Hematopoietic multipotent progenitor cell treated with erythropoietin and hydrocortisone succinate and interleukin-3 and kit ligand, for 15 days (in vitro differentiated cells): ENCODE results near the gene ANGPTL5.
"Not testable (repeated sequence)": the region's sequence is repeated elsewhere in the genome, so short reads cannot be mapped to it uniquely, and the experiment has no call there.

Source experiments
- DNase-seq: peaks from one replicate; pipeline ENCODE4 v3.0.0-alpha.2; 2015; ENCODE audit warnings: low spot score

ANGPTL5 gene

GRCh38 chr11:101916422-101916821 lies at the start of gene ANGPTL5:
ANGPTL5 (minus strand) TSS chr11:101916522; CDS start chr11:101907909, 8,613 bp downstream.
- DNase-seq = no peak

GRCh38 chr11:101964200-101964599 lies 47.9 kb upstream of the ANGPTL5 start:
- DNase-seq = not testable (repeated sequence)

GRCh38 chr11:101960231-101960630 lies 43.9 kb upstream of the ANGPTL5 start:
- DNase-seq = no peak

GRCh38 chr11:101955701-101956100 lies 39.4 kb upstream of the ANGPTL5 start:
- DNase-seq = no peak

- no peak for DNase-seq
Measured at GRCh38 chr11:101955278-101955677, 39.0 kb upstream of the ANGPTL5 start.

- DNase-seq = no peak
Measured at GRCh38 chr11:101949680-101950220, 33.4 kb upstream of the ANGPTL5 start.

- no peak for DNase-seq
Measured at GRCh38 chr11:101945448-101945847, 29.1 kb upstream of the ANGPTL5 start.

GRCh38 chr11:101944923-101945322 lies 28.6 kb upstream of the ANGPTL5 start:
- DNase-seq = no peak

- DNase-seq = no peak
Measured at GRCh38 chr11:101940901-101941520, 24.7 kb upstream of the ANGPTL5 start.

- no peak for DNase-seq
Measured at GRCh38 chr11:101931692-101932091, 15.4 kb upstream of the ANGPTL5 start.

GRCh38 chr11:101929294-101929915 lies 13.1 kb upstream of the ANGPTL5 start:
- DNase-seq = no peak

- DNase-seq = no peak
Measured at GRCh38 chr11:101923554-101923953, 7.2 kb upstream of the ANGPTL5 start.

GRCh38 chr11:101920992-101921391 lies 4.7 kb upstream of the ANGPTL5 start:
- no peak for DNase-seq

- DNase-seq = no peak
Measured at GRCh38 chr11:101917226-101917625, 904 bp upstream of the ANGPTL5 start.

- no peak for DNase-seq
Measured at GRCh38 chr11:101915791-101916291, 481 bp downstream of the ANGPTL5 start.

GRCh38 chr11:101914738-101915426 lies 1.4 kb downstream of the ANGPTL5 start, which contains the start of gene CEP126:
CEP126 (plus strand) TSS chr11:101915010; CDS start chr11:101915285, 275 bp downstream.
- peak; percentile 74 for DNase-seq

- DNase-seq = no peak
Measured at GRCh38 chr11:101914341-101914737, 2.0 kb downstream of the ANGPTL5 start.

GRCh38 chr11:101913656-101914055 lies 2.7 kb downstream of the ANGPTL5 start:
- DNase-seq = no peak

- DNase-seq = no peak
Measured at GRCh38 chr11:101912823-101913284, 3.5 kb downstream of the ANGPTL5 start.

GRCh38 chr11:101909087-101909486 lies 7.2 kb downstream of the ANGPTL5 start:
- DNase-seq = no peak

- DNase-seq = no peak
Measured at GRCh38 chr11:101907815-101908214, 8.5 kb downstream of the ANGPTL5 start.

GRCh38 chr11:101894505-101894904 lies 21.8 kb downstream of the ANGPTL5 start:
- no peak for DNase-seq

- no peak for DNase-seq
Measured at GRCh38 chr11:101889767-101890166, 26.6 kb downstream of the ANGPTL5 start.
